Measurements from ENCODE around the gene BTG1.

BTG1 gene

GRCh38 chr12:92145731-92146496, at the start of gene BTG1:
Gene BTG1 (minus strand): TSS chr12:92145846. CDS start chr12:92145535, 311 bp downstream.
- DNase-seq, result peak; percentile 100
- in situ Hi-C loops (cut with MboI; ENCODE audit: low pct_unique_long_range_greater_than_20kb, low sequenced_read_pairs), result no loop called here

GRCh38 chr12:92194561-92194960, 48.9 kb upstream of the BTG1 start:
- in situ Hi-C loops (cut with MboI; ENCODE audit: low pct_unique_long_range_greater_than_20kb, low sequenced_read_pairs), result no loop called here
- DNase-seq, result no peak

DNA sequence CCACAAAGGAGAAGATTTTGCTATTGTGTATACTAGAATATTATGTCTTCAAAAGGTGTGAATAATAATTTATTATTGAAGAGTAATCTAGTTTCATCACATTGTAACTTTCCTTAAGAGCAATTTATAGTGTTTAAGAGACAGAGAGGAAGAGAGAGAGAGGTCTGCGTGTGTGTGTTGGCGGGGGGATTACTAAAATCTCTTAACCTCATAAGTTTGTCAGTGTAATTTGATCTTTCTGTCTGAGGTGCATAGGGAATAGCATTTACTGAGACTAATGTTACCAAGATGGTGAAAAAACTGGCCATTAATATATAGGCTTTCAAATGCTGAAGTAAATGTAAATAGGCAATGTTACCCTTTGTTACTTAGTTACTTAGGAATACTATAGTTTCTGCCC, 48.2 kb upstream of the BTG1 start:
- in situ Hi-C loops (cut with MboI; ENCODE audit: low pct_unique_long_range_greater_than_20kb, low sequenced_read_pairs), result no loop called here
- DNase-seq, result no peak

GRCh38 chr12:92193063-92193462, 47.4 kb upstream of the BTG1 start:
- in situ Hi-C loops (cut with MboI; ENCODE audit: low pct_unique_long_range_greater_than_20kb, low sequenced_read_pairs), result no loop called here
- DNase-seq, result no peak

DNA sequence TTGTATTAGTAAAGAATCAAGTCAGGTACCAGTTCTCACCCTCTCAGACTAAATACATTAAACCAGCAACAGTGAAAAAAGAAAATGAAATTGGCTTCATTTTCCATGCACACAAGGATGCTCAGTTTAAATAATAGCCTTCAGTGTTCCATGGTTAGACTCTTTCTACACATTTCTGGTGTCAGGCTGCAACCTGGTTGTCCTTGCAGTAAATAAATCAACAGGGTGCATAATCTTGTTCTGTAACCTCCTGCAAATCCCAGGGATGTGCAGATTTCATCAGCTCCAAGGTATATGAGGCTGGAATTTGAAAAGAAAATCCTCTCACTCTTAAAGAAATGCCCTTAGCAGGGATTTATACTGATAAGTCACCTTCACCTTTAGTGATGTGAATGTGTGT, 46.7 kb upstream of the BTG1 start:
- in situ Hi-C loops (cut with MboI; ENCODE audit: low pct_unique_long_range_greater_than_20kb, low sequenced_read_pairs), result no loop called here
- no peak for DNase-seq

GRCh38 chr12:92191061-92191460, 45.4 kb upstream of the BTG1 start:
- DNase-seq, result no peak
- in situ Hi-C loops (cut with MboI; ENCODE audit: low pct_unique_long_range_greater_than_20kb, low sequenced_read_pairs), result no loop called here

DNA sequence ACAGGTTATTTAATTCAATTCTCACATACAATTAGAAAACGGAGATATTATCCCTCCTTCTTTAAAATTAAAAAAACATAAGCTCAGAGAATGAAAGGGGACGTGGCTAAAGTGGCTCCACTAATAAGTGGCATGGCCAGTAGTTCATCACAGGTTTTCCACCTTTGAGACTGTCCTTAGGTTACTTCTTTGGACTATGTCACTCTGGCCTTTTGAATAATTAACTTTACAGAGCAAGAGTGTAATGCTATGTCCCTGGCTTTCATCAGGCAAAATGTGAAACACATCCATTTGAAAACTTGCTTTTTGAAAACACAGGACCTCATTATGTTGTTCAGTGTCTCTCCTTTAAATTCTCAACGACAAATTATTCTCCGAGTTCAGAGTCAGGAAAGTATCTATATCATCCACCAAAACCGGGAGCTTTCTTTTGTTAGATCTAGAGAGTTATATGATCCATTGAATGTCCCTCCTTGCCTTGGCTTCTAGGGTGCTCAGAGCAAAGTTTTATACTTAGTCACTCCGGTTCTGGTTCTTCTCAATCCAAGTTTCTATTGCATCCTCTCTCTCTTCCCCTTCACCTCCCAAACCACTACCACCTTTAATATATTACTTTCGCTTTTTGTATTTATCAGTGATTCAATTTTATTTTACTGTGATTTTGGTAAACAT, 43.0 kb upstream of the BTG1 start:
- no peak for DNase-seq
- in situ Hi-C loops (cut with MboI; ENCODE audit: low pct_unique_long_range_greater_than_20kb, low sequenced_read_pairs), result no loop called here

GRCh38 chr12:92186038-92186470, 40.4 kb upstream of the BTG1 start:
- no peak for DNase-seq
- in situ Hi-C loops (cut with MboI; ENCODE audit: low pct_unique_long_range_greater_than_20kb, low sequenced_read_pairs), result no loop called here

DNA sequence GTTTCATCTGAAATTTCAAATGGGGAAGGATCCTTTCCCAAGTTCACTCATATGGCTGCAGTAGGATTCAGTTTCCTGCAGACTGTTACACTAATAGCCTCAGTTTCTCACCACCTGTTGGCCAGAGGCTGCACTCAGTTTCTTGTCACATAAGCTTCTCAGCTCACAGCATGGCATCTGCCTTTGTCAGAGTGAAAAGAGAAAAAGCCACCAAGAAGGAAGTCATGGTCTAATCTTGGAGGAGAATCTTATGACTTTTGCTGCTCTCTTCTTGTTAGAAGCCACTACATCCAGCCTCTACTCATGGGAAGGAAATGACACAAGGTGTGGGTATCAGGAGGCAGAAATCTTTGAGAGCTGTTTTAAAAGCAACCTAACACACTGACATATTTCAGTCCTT, 39.4 kb upstream of the BTG1 start:
- in situ Hi-C loops (cut with MboI; ENCODE audit: low pct_unique_long_range_greater_than_20kb, low sequenced_read_pairs), result no loop called here
- peak; percentile 48 for DNase-seq

GRCh38 chr12:92183575-92183974, 37.9 kb upstream of the BTG1 start:
- in situ Hi-C loops (cut with MboI; ENCODE audit: low pct_unique_long_range_greater_than_20kb, low sequenced_read_pairs), result no loop called here
- no peak for DNase-seq

GRCh38 chr12:92178340-92178739, 32.7 kb upstream of the BTG1 start:
- in situ Hi-C loops (cut with MboI; ENCODE audit: low pct_unique_long_range_greater_than_20kb, low sequenced_read_pairs), result no loop called here
- DNase-seq, result no peak

DNA sequence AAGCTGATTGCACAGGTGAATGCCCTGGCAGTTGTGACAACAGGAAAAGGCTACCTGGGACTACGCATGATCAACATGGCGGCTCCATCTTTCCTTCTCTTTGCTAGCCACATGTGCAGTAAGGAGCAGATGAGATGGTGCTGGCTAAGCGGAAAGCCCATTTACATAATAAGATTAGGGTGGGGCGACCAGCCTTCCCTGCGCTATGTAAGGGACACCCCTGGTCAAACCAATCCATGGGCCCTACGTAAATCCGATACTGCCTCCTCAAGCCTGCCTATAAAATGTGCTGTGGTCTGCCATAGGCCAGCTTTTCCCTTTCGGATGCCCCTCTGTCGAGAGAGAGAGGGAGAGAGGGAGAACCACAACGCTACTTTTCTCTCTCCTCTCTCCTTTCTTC, 31.0 kb upstream of the BTG1 start:
- in situ Hi-C loops (cut with MboI; ENCODE audit: low pct_unique_long_range_greater_than_20kb, low sequenced_read_pairs), result no loop called here
- DNase-seq, result no peak

DNA sequence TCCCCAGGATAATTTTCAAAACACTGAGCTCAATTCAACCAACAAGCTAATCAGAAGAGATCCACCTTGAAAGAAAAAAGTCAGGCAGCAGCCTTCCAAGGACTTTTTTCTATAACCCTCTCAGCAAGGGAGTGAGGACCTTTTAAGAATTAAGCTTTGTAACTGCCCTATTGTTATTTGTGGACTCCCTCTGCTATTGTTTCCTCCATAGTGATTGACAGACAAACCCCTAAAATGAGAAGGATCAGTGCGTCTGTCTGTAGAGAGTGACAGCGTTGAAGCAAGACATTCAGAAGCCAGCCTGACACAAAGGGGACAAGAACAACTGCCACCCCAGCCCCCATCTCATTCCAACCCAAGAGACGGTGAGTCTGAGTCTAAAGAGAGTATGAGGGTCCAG, 30.3 kb upstream of the BTG1 start:
- in situ Hi-C loops (cut with MboI; ENCODE audit: low pct_unique_long_range_greater_than_20kb, low sequenced_read_pairs), result no loop called here

GRCh38 chr12:92170050-92170449, 24.4 kb upstream of the BTG1 start:
- no peak for DNase-seq
- in situ Hi-C loops (cut with MboI; ENCODE audit: low pct_unique_long_range_greater_than_20kb, low sequenced_read_pairs), result no loop called here

More for the DNA sequence above, 30.3 kb upstream of the BTG1 start:
- no peak for DNase-seq

DNA sequence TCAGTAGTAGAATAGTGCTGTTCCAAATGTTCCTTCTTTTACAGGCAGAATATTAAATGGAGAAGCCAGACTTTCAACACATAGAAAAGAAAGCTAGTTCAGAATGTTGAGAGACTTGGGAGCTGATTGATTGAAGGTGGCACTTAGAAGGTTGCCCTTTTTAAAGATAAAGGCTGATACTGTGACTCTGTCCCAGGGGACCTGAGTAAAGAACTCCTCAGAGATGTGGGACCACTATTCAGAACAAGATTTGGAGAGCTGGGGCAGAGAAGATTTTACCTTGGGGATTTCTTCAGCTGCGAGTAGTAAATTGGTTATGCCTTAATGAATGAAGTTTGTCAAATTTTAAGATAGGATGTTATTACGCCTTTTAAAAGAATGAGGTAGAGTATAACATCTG, 21.4 kb upstream of the BTG1 start:
- in situ Hi-C loops (cut with MboI; ENCODE audit: low pct_unique_long_range_greater_than_20kb, low sequenced_read_pairs), result no loop called here
- no peak for DNase-seq

GRCh38 chr12:92164712-92165111, 19.1 kb upstream of the BTG1 start:
- no peak for DNase-seq
- in situ Hi-C loops (cut with MboI; ENCODE audit: low pct_unique_long_range_greater_than_20kb, low sequenced_read_pairs), result no loop called here

DNA sequence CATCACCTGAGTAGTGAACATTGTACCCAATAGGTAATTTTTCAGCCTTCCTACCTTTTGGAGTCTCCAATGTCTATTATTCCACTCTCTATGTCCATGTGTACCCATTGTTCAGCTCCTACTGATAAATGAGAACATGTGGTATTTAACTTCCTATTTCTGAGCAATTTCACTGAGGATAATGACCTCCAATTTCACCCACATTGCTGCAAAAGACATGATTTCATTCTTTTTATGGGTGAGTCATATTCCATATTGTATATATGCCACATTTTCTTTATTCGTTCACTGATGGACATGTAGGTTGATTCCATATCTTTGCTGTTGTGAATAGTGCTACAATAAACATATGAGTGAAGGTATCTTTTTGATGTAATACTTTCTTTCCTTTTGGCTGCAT, 16.4 kb upstream of the BTG1 start:
- in situ Hi-C loops (cut with MboI; ENCODE audit: low pct_unique_long_range_greater_than_20kb, low sequenced_read_pairs), result no loop called here
- no peak for DNase-seq

DNA sequence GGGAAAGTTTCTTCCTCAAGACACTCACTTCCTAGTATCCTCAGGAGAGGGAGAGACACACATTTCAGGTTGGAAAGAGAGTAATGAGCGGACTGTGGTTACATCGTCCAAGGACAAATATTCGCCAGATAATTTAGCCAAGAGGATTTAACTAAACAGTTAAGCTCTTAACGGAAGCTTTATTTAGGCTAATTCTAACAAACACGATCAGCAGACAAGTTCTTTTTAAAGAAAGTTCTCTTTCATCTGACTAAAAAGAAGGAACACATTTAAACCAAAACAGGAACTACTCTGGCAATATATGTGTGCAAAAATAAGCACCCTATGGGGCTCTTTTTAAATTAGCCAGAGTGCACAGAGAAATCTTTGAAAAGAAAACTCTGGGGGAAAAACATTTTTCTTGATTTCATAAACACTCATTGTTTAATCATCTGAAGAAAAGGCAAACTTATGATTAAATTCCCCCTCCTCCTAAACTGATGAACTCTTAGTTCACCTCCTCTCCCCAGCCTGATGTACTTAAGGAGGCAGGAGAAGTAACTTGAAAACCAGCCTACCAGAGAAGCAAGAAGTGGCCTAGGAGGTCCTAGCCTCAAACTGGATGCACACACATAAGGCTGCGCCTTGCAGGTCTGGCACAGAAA, 13.3 kb upstream of the BTG1 start:
- peak; percentile 69 for DNase-seq
- in situ Hi-C loops (cut with MboI; ENCODE audit: low pct_unique_long_range_greater_than_20kb, low sequenced_read_pairs), result no loop called here

DNA sequence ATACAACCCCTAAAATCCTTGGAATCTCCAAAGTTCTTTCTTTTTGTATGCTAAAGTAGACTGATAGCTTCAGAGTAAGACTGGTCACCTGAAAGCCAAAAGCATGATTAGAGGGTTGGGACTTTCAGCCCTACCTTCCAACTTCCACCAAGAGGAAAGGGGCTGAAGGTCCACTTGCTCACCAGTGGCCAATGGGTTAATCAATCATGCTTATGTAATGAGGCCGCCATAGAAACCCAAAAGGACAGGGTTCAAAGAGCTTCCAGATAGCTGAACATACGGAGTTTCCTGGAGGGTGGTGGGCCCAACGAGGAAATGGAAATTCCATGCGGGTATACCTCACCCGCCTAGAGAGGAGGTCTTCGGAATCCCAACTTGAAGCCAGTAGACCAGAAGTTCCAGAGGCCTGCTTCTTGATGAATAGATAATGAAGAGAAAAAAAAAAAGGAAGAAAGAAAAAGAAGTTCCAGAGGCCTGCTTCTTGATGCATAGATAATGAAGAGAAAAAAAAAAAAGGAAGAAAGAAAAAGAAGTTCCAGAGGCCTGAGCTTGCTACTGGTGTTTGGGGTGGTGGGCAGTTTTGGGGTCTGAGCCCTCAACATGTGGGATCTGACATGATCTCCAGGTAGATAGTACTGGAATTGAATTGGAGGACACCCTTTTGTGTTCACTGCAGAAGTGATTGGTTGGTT, 11.2 kb upstream of the BTG1 start:
- peak; percentile 49 for DNase-seq
- in situ Hi-C loops (cut with MboI; ENCODE audit: low pct_unique_long_range_greater_than_20kb, low sequenced_read_pairs), result no loop called here

GRCh38 chr12:92156139-92156538, 10.5 kb upstream of the BTG1 start:
- in situ Hi-C loops (cut with MboI; ENCODE audit: low pct_unique_long_range_greater_than_20kb, low sequenced_read_pairs), result no loop called here
- DNase-seq, result no peak

All from KBM-7 (cell line).